Effector memory CD4-positive, alpha-beta T cell (primary cell): ENCODE results near the gene STOML1.

Experiments used
- DNase-seq, 3 donors: peaks; one replicate each; pipeline ENCODE4 v3.0.0-alpha.2; 2020
- H3K27ac ChIP-seq: 2 replicates; pipeline ENCODE4 v1.7.0; 2013; ENCODE audit warnings: mild to moderate bottlenecking, low read length, moderate library complexity; ENCODE audit not compliant: insufficient read depth, poor library complexity, severe bottlenecking
- H3K27me3 ChIP-seq: replicated peaks from 2 replicates; pipeline ENCODE4 v1.7.0; 2013; ENCODE audit warnings: mild to moderate bottlenecking, low read length; ENCODE audit not compliant: insufficient read depth, control insufficient read depth, poor library complexity, severe bottlenecking
- H3K36me3 ChIP-seq: 2 replicates; pipeline ENCODE4 v1.7.0; 2013; ENCODE audit warnings: mild to moderate bottlenecking, low read length, moderate library complexity; ENCODE audit not compliant: control insufficient read depth, insufficient read depth
- H3K4me1 ChIP-seq: 2 replicates; pipeline ENCODE4 v1.7.0; 2013; ENCODE audit warnings: low read length, mild to moderate bottlenecking; ENCODE audit not compliant: control insufficient read depth, insufficient read depth, poor library complexity, severe bottlenecking
- H3K4me3 ChIP-seq: 2 replicates; pipeline ENCODE4 v1.7.0; 2013; ENCODE audit warnings: low read length, low read depth, mild to moderate bottlenecking; ENCODE audit not compliant: insufficient read depth, poor library complexity, severe bottlenecking
- H3K9me3 ChIP-seq: 2 replicates; pipeline ENCODE4 v1.7.0; 2013; ENCODE audit warnings: mild to moderate bottlenecking, low read length, moderate library complexity; ENCODE audit not compliant: control insufficient read depth

The STOML1 gene

DNA sequence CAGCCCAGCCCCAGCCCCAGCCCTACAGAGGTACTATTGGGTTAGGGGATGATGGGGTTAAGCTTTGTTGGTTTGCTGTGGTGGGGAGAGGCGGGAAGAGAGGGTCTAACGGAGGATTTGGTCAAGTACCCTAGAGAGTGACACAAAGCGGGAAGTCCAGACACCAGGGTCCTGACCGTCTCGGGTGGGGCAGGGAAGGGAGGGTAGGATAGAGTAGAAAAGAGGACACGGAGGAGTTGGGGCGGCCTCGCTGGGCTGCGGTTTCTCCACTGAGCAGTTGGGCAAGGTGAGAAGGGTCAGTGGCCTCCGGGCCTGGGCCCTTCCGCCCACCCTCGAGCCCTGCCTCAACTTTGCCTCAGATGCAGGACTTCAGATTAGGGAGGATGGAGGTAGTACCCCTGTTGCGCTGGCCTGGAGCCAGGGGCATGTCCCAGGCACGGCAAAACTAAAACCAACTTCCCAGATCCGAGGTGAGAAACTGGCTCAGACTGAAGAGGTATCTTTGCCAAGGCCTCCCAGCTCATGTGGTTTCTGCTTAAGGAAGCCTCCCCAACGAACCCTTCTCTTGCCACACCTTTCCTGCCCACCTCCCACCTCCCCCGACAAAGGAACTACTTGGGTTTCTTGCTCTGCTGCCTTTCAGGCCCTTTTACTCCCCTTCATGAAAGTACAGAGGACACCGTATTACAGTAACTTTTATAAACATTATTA is 3.0 kb upstream of the STOML1 start:
- Histone ChIP-seq H3K36me3 (peaks cover 14% of the 10 kb centered on the region), H3K4me1 (peaks cover 43% of the 10 kb centered on the region), H3K27ac (peak overlapping the region; percentile 91), H3K4me3 (peak overlapping the region; percentile 83), H3K27me3 (no peaks in the 10 kb centered on the region), H3K9me3 (no peaks in the 10 kb centered on the region)
- no peak for DNase-seq

DNA sequence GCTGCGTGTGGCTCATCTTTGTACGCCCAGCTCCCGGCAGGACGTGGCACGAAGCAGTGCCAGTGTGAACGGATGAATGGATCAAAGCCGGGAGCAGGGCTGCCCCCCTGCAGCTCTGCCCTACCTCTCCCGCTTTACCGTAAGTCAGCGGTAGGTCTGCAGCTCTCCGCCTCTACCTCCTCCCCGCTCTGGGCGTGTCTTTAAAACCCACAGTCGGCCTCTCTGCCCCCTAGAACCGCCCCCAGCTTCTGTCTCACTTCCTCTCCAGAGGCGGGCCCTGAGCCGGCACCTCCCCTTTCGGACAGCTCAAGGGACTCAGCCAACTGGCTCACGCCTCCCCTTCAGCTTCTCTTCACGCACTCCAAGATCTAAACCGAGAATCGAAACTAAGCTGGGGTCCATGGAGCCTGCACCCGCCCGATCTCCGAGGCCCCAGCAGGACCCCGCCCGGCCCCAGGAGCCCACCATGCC is 2.4 kb upstream of the STOML1 start, which contains the start of gene PML:
PML (plus strand) TSS at position 304 of the 471 bp plus-strand sequence; CDS start at position 401, 97 bp downstream.
- Histone ChIP-seq H3K4me3 (peak within 1 kb of the TSS; percentile 83), H3K36me3 (peaks cover 14% of the 10 kb centered on the region), H3K9me3 (no peaks in the 10 kb centered on the region), H3K27ac (peak within 1 kb of the TSS; percentile 91), H3K4me1 (peaks cover 43% of the 10 kb centered on the region), H3K27me3 (no peaks in the 10 kb centered on the region)
- DNase-seq, result peak; percentile 86 to 93 (median 87)

DNA sequence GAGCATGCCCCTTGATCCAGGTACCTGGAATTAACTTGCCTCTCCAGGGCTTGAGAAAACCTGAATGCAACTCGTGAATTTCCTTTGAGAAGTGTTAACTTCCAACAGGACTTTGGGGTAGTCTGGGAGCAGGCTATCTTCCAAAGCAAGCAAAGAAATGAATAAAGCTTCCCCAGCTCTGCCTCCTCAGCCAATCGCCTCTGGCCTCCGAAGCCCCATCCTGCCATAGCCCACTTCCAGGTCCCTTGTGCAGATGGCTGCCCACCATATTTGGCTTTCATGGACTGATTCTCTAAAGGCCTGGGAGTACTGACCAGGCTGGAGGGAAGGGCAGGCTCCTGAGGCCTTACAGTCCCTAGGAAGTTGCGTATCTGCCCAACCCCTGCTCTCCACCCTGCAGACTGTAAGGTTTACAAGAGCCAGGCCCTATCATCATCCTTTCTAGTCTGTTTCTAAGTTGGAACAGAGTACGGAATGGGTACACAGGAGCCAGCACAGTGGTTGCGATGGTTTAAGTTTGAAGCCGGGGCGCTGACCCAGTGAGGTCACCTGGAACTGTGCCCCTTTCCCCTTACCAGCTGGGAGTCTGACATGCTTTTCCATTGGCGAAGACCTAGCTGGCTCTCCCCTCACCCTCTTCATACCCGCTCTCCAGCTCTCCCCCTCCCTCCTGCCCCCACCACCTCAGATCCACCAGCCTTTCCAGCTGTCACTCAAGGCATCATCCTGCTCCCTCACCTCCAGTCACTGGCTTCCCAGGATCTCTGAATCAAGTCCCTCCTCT is 1.3 kb upstream of the STOML1 start:
- Histone ChIP-seq H3K4me3 (peak overlapping the region; percentile 83), H3K4me1 (peaks cover 37% of the 10 kb centered on the region), H3K27me3 (no peaks in the 10 kb centered on the region), H3K9me3 (no peaks in the 10 kb centered on the region), H3K36me3 (peaks cover 6% of the 10 kb centered on the region), H3K27ac (peak overlapping the region; percentile 91)
- no peak for DNase-seq

DNA sequence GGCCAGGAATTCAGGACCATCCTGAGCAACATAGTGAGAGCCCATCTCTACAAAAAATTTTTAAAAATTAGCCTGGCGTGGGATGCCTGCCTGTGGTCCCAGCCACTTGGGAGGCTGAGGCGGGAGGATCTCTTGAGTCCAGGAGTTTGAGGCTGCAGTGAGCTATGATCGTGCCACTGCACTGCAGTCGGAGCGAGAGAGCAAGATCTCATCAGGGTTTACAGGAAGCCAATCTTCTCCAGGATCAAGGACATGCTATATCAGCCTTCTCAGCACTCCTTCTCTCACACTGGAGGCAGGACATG is 451 bp upstream of the STOML1 start:
- no peaks in the 10 kb centered on the region for H3K27me3 ChIP-seq
- peaks cover 37% of the 10 kb centered on the region for H3K4me1 ChIP-seq
- no peaks in the 10 kb centered on the region for H3K9me3 ChIP-seq
- peak overlapping the region; percentile 40 for H3K4me3 ChIP-seq
- H3K27ac ChIP-seq, result peak overlapping the region; percentile 42
- no peak for DNase-seq
- peaks cover 3% of the 10 kb centered on the region for H3K36me3 ChIP-seq

- peak overlapping the region; percentile 70 for H3K27ac ChIP-seq
- H3K27me3 ChIP-seq, result no peaks in the 10 kb centered on the region
- no peaks in the 10 kb centered on the region for H3K9me3 ChIP-seq
- DNase-seq, result no peak
- peaks cover 3% of the 10 kb centered on the region for H3K36me3 ChIP-seq
- H3K4me1 ChIP-seq, result peaks cover 29% of the 10 kb centered on the region
- H3K4me3 ChIP-seq, result peak overlapping the region; percentile 75
Measured at GRCh38 chr15:73991260-73991659, 835 bp downstream of the STOML1 start.

DNA sequence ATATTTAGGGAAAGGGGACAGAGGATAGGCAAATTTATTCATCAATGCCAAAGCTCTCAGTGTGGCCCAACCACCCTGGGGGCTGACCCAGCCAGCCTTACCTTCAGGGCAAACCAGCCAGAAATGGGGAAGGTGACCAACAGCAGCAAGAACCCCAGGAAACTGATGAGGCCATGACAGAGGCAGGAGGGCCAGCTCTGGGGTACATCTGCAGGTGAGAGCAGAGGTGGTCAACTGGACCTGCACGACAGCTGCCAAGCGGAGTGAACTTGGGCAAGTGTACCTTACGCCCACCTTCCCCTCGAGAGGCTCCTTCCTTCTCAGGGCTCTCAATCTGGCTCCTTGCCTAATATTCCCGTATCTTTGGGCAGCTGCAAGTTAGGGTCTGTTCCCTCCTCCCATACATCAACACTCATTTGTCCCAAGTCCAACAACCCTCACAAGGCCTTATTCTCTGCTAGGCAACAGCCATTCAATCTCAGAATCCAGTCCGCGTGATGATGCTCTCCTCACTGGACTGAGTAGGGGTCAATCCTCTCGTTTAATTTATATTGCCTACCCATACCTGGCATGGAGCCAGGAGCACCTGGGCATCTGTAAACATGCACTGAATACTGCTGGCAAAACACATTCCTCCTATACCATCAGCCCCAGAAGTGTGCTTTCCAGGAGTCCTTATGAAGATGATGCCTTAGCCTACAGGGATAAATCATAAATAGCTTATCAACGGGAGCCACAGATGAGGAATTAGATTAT is 1.7 kb downstream of the STOML1 start:
- no peak overlapping the region for H3K4me3 ChIP-seq
- DNase-seq, result no peak
- no peaks in the 10 kb centered on the region for H3K9me3 ChIP-seq
- peaks cover 24% of the 10 kb centered on the region for H3K4me1 ChIP-seq
- no peak overlapping the region for H3K27ac ChIP-seq
- peaks cover 3% of the 10 kb centered on the region for H3K36me3 ChIP-seq
- no peaks in the 10 kb centered on the region for H3K27me3 ChIP-seq

- DNase-seq, result no peak
- H3K9me3 ChIP-seq, result no peaks in the 10 kb centered on the region
- peaks cover 3% of the 10 kb centered on the region for H3K36me3 ChIP-seq
- no peaks in the 10 kb centered on the region for H3K27me3 ChIP-seq
- H3K27ac ChIP-seq, result no peak overlapping the region
- no peak overlapping the region for H3K4me3 ChIP-seq
- H3K4me1 ChIP-seq, result peaks cover 23% of the 10 kb centered on the region
Measured at GRCh38 chr15:73989001-73989798, 2.9 kb downstream of the STOML1 start.

- Histone ChIP-seq H3K27me3 (no peaks in the 10 kb centered on the region), H3K36me3 (peaks cover 3% of the 10 kb centered on the region), H3K4me1 (peaks cover 16% of the 10 kb centered on the region), H3K27ac (no peak overlapping the region), H3K9me3 (no peaks in the 10 kb centered on the region), H3K4me3 (no peak overlapping the region)
- no peak for DNase-seq
Measured at GRCh38 chr15:73988445-73988969, 3.6 kb downstream of the STOML1 start.

GRCh38 chr15:73987681-73988444 is 4.2 kb downstream of the STOML1 start:
- no peaks in the 10 kb centered on the region for H3K9me3 ChIP-seq
- peaks cover 3% of the 10 kb centered on the region for H3K36me3 ChIP-seq
- no peak overlapping the region for H3K4me3 ChIP-seq
- H3K27me3 ChIP-seq, result no peaks in the 10 kb centered on the region
- no peak overlapping the region for H3K27ac ChIP-seq
- peaks cover 11% of the 10 kb centered on the region for H3K4me1 ChIP-seq
- DNase-seq, result no peak
